ENCODE results near the gene CYBA.
"Not testable (repeated sequence)": the region's sequence is repeated elsewhere in the genome, so short reads cannot be mapped to it uniquely, and the experiment has no call there.

The CYBA gene

DNA sequence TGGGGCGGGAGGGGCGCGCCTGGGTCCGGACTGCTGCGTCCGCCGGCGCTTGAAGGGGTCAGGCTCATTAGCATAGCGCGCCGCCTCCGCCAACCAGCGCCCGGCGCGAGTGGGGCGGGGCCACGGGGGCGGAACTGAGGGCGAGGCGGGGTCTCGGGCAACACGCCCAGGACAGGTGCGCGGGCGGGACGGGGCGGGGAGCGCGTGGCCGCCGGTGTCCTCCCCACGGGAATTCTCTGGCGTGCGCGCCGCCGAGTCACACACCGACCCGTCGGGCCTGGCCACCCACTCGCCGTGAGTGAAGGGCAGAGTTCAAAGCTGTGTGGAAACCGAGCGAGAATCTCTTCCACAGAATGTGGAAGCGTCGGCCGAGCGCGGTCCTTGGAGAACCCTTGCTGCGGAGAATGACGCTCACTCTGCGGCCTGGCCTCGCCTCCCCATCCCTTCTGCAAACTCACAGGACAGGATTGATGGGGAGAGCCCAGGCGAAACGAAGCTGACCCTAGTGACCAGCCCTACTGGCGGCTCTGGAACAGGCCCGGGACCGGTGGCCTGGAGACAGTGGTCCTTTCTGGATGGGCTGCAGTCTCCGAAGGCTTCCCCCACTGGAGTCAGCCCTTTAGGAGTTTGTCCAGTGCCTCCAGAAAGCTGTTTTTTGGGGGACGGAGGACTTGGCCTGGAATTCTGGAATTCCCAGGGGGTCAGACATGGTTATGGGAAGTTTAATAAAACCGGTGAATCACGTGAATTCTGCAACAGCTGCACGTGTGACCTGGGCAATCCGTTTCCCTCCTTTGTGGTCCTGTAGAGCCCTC is 35.8 kb upstream of the CYBA start, which contains the start of gene SNAI3:
Gene SNAI3 (minus strand): TSS at position 69 of the 815 bp plus-strand sequence. CDS start 101 bp downstream, outside the sequence.
- DNase-seq (ENCODE audit: low spot score): peak; percentile 80

DNA sequence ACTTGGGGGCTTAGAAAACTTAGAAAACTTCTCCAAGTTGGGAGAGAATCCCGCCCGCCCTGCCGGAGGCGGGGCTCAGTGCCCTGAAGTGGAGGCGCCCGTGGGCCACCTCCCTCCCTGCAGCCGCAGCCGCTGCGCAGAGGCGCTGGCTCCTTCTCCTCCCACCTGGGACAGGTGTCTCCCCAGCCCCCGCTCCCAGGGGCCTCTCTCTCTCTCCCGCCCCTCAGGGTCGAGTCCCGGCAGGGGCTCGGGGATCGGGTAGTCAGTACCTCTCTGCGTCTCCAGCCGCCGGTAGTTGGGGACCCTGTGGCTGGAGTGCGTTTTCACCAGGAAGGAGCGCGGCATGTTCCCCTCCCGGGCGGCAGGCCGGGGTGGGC is 35.2 kb upstream of the CYBA start:
- DNase-seq (ENCODE audit: low spot score): no peak

DNA sequence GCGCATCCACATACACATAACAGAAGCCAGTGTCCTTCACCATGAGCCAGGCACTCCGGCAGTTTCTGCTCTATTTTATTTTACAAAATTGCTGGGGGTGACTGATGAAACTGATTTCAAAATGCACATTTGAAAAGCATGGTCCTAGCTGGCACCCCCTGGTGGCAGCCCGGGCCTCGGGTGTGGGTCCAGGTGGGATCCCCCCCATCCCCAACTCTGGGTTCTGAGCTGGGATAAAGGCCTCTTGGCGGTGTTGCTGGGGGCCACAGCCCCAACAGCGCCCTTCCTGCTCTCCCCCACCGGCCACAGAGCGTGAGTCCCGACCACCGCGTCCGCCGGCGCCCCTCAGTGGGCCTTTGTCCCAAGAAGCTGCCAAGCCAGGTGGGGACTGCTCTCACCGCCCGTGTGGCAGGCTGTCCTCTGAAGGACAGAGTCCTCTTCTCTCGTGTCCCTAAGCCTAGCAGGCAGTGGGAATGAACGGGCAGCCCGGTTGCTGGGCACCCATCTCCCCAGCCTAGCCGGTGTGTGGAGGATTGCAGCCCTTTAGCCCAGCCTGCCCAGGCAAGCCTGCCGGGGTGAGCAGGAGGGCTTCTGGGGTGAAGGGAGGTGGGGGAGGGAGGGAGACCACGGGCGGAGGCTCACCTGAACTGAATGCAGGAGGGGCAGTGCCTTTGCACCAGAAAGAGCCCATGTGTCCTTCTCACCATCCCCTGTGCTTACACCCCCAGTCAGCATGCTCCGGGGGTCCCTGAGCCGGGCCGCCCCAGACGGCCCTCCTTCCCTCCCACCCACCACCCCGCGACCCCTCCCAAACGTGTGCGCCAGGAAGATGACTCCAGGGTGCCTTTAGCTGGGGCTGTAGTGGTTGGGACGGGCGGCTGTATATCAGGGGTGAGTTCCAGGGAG is 34.6 kb upstream of the CYBA start:
- peak; percentile 56 for DNase-seq (ENCODE audit: low spot score)

DNA sequence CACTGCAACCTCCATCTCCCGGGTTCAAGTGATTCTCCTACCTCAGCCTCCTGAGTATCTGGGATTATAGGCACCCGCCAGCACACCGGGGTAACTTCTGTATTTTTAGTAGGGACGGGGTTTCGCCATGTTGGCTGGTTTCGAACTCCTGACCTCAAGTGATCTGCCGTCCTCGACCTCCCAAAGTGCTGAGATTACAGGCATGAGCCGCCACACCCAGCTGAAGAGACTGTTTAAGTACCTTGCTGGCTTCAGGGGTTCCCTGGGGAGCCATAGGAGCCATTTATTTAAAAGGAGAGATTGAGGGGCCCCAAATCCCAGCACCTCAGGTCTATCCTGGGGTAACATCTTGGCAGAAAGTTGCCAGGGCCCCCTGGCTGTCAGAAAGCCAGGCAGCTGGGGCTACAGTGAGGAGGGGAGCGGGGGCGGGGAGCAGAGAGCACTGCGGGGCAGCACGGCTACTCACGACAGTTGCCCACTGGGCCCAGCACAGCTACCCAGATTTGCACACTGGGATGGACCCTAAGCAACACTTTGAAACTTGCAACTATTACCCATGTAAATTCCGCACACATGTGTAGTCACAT is 33.8 kb upstream of the CYBA start:
- no peak for DNase-seq (ENCODE audit: low spot score)

DNA sequence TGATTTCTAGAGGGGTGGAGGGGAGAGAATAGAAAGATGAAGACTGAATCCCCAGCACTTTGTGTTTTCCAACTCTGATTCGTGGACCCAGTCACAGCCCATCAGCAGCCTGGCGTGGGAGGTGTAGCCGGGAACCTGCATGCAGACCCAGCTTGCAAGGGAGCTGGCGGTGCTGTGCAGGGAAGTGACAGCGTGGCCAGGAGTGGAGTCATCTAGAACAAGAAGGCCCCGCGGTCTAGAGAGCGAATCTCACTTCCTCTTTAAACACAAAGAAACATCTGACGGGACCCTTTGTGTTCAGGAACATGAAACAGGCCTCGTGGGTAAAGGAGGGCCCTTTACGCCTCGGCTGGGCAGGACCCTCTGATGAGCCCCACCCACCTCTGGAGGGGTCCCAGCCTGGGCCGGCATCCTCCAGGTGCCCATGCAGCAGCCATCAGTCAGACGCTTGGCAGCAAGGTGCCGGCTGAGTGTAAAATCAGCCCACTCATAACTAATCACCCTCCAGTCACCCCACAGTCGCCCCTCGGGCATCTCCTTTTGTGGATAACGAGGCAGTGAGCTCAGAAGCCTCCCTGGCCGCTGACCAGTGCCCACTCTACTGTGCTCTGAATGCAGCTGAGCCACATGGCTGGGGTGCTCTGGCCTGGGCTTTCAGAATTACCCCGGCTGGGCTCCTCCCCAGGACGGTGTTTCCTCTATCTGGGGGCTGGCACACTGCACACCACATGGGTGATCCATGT is 31.0 kb upstream of the CYBA start:
- no peak for DNase-seq (ENCODE audit: low spot score)

DNA sequence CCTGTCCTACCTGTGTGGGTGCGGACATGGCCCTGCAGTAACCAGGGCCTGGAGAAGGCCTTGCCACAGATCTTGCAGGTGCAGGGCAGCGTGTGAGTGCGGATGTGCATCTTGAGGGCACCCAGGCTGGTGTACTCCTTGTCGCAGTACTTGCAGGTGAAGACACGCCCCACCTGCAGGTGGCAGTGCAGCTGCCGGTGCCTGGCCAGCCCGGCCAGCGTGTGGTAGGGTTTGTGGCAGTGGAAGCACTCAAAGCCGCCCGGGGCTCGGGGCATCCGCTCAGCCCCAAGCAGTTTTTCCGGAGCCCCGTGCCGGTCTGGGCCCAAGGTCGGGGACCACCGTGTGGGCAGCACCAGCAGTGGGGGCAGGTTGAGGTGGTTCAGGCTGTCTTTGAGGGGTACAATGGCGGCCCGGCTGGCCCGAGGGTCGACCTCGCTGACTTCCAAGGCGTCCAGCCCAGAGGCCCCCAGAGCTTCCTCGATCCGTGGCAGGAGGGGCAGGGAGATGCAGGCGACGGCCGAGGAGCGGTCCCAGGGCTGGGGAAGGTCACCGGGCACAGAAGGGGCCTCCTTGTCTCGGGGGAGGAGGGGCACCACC is 30.3 kb upstream of the CYBA start:
- DNase-seq (ENCODE audit: low spot score): no peak

DNA sequence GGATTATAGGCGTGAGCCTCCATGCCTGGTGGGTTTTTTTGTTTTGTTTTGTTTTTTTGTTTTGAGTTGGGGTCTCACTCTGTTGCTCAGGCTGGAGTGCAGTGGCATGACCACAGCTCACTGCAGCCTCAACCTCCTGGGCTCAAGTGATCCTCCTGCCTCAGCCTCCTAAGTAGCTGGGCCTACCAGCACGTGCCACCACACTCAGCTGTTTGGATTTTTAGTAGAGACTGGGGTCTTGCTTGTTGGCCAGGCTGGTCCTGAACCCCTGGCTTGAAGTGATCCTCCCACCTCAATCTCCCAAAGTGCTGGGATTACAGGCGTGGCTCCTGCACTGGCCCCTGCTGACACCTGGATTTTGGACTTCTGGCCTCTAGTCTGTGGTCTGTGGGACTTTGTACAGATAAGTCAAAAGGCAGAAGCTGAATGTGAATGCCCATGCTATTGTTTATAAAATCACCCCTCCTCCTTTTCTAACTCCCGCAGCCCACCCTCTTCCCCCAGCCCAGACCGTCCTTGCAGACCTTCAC is 29.8 kb upstream of the CYBA start:
- DNase-seq (ENCODE audit: low spot score): no peak

DNA sequence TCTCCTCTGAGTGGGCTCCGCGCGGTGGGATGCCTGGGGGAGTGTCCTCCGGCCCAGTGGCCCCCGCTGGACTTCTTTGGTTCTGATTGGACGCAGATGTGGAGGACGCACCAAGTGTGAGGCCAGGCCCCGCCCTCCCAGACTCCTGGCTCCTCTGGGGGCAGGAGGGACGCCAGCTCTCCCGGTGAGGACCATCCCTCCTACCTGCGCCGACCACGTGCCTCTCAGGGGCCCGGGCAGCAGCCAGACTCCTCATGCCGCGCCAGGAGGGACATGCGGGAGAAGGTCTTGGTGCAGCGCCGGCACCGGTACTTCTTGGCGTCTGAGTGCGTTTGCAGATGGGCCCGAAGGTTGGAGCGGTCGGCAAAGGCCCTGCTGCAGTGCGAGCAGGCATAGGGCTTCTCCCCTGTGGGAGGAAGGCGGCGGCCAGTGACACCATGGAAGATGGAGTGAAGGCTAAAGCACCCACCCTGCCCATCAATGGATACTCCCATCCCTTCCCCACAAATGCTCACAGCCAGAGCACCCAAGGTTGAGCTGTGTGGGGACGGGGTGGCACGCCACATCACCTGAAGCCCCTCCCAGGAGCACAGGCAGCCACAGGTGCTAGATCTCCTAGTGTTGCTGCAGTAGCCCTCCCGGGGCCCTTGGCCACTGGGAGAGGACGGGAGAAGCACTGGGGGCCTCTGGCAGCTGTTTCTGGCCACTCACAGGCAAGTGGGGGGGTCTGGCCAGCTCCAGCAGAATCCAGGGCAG is 27.5 kb upstream of the CYBA start:
- no peak for DNase-seq (ENCODE audit: low spot score)

DNA sequence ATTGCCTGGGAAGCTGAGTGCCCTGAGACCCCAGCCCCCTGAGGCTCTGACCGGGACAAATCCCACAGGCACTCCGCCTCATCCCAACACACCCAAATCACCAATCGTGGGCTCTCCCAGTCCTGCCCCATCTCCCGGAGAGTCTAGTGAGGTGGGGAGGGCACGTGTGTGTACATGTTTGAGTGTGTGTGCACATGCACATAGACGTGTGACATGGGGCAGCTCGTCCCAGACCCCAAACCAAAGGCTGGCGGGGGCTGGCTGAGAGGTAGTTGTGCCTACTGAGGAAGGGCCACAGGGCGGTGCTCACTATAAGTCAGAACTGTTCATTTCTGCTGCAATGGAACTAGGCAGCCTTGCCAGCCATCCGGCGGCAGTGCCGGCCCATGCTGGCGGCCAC is 26.9 kb upstream of the CYBA start:
- DNase-seq (ENCODE audit: low spot score): no peak

DNA sequence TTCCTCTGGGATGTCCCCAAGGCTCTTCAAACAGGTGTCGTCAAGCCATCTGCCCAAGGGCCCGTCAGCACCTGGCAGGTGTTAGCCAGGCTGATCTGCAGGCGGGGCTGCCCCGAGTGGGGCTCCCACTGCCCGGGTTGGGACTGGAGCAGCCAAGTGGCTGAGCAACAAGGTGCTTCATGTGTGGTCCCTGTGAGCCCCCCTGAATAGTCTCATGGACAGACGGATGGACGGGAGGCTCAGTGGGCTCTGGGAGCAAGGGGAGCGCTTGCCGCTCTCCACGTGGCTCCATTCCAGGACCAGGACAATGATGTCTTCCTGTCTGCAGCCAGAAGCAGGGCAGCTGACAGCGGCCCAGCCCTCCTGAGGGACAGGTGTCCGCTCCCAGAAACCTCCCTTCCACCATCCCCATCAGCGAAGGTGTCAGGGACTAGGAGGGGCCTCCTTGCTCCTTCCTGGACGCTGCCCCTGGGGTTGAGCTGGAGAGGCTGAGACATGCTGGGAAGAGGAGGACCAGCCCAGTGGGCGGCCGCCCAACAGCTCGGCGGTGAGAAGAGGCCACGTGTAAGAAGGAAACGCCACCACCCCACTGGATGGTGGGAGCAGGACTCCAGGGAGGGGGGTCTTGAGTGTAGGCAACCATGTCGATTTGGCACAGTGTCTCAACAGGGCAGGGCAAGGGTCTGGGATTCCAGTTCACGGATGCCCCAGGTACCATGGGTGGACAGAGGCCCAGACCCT is 25.8 kb upstream of the CYBA start:
- no peak for DNase-seq (ENCODE audit: low spot score)

DNA sequence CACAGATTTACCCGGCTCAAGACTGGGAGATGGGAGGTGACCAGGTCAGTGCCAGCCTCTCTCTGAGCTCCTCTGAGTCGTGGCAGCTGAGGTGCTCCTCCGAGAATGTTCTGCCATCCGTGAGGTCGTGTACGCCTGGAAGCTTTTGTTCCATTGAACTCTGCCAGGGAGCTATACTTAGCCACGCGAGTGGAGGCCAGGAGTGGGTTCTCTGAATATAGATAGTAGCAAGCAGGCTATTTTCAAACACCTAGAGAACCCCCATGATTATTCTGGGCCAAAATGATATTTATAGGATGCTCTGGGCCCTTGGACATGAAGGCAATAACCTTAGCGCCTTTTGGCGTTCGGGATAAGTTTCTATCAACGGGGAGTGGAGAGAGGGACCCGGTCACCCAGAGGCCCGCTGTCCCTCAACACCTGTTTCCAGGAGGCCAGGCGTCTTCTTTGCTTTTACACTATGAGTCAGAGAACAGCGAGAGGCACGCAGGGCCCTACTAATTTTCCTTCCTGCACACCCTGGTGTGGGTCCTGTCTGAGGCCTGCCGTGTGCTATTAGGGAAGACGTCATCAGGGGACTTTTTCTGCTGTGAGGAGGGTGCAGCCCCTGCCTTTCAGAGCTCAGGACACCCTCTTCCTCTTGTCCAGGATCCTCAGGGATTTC is 23.0 kb upstream of the CYBA start:
- no peak for DNase-seq (ENCODE audit: low spot score)

DNA sequence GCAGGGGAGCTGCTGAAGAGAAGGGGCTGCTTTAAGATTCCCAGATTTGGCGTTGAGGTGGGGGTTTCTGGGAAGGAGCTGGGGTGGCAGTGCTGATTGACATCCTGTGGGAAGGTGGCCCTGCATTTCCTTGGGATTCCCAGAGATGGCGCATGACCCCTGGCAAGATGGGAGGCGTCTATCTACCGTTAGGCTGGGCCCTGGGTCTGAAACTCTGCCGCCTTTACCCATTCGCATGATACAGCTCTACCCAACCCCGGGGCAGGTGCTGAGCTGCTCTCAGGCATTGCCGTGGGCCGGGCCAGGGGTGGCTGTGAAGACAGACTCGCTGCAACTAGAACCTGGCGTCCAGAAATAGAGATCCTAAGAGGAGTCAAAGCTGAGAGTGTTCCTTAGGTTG is 21.9 kb upstream of the CYBA start:
- no peak for DNase-seq (ENCODE audit: low spot score)

DNA sequence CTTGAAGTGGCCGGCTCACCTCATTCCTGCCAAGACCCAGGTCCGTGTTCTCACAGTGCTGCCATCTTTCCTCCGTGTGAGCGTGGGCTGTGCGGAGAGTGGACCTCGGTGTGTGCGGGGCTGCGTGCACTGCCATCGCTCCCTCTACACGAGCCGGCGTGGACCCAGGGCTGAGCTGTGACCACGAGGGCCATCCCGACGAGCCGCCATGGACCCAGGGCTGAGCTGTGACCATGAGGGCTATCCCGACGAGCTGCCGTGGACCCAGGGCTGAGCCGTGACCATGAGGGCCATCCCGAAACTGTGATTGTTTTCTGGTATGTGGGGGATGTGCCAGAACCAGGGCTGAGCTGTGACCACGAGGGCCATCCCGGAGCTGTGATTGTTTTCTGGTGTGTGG is 21.0 kb upstream of the CYBA start:
- DNase-seq (ENCODE audit: low spot score): no peak

DNA sequence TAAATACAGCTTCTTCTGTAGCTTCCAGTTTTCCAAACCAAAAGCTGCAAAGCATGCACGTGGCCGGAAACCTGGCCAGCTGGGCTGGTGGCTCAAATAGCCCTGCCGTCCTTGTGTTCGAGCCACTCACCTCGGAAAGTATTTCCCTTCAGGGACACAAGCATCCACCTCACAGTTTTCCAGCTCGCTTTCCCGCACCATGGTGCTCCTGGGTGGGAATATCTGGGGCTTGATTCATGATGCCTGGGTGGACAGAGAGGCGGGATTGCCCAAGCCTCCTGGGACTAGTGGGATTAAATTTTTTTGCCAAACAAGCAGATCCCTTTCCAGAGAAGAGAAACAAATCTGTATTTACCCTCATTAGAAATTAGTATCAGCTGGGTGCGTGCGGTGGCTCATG is 19.1 kb upstream of the CYBA start:
- no peak for DNase-seq (ENCODE audit: low spot score)

DNA sequence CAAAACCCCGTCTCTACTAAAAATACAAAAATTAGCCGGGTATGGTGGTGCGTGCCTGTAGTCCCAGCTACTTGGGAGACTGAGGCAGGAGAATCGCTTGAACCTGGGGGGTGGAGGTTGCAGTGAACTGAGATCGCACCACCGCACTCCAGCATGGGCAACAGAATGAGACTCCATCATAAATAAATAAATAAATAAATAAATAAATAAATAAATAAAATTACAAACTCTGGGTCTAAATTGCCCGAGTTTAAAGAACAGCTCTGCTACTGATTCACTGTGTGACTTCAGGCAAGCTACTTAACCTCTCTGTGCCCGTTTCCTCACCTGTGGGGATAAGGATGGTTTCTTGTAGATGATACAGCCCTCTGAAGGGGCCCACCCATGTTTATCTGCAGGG is 18.6 kb upstream of the CYBA start:
- not testable (repeated sequence) for DNase-seq (ENCODE audit: low spot score)

DNA sequence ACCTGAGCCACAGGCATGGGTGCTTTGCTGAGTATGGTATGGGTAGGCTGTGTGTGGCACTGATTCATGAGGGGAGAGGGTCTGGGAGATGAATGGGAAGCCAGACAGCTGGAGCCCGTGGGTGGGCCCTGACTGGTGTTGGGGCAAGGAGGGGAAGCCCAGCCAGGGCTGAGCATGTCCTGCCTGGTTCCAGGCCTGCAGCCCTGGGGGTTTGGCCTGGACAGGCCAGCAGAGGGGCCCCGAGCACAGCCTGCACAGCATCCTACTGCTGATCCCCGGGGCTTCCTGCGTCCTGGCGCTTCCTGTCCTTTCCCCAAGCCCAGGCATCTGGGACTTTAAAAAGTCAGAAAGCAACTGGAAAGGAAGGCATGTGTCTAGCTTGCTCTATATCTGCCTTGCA is 16.6 kb upstream of the CYBA start:
- DNase-seq (ENCODE audit: low spot score): no peak

DNA sequence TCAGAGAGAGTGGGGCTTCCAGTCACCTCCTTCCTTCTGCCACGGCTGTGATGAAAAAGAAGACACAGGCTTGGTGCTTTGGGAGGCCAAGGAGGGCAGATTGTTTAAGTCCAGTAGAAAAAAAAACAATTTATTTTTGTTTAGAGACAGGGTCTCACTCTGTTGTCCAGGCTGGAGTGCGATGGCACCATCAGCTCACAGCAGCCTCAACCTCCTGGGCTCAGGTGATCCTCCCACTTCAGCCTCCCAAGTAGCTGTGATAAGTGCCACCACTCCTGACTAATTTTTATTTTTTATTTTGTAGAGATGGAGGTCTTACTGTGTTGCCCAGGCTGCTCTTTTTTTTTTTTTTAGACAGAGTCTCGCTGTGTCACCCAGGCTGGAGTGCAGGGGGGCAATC is 14.7 kb upstream of the CYBA start:
- no peak for DNase-seq (ENCODE audit: low spot score)

DNA sequence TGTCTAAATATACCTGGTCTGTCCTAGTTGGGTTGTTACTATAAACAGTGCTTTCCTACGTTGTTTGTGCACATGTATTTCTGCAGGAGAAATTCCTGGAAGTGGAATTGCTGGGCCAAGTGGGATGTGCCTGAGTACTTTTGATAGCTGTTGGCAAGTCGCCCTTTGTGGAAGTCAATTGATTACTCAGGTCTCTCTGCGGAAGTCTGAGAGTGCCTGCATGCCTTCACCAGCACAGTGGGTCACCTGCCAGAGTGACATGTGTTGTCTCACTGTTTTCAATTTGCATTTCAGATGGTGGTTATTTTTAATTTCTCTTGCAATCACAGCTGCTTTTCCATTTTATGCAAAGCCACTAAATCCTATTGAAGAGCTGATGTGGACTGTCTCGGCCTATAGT is 14.3 kb upstream of the CYBA start:
- DNase-seq (ENCODE audit: low spot score): no peak

DNA sequence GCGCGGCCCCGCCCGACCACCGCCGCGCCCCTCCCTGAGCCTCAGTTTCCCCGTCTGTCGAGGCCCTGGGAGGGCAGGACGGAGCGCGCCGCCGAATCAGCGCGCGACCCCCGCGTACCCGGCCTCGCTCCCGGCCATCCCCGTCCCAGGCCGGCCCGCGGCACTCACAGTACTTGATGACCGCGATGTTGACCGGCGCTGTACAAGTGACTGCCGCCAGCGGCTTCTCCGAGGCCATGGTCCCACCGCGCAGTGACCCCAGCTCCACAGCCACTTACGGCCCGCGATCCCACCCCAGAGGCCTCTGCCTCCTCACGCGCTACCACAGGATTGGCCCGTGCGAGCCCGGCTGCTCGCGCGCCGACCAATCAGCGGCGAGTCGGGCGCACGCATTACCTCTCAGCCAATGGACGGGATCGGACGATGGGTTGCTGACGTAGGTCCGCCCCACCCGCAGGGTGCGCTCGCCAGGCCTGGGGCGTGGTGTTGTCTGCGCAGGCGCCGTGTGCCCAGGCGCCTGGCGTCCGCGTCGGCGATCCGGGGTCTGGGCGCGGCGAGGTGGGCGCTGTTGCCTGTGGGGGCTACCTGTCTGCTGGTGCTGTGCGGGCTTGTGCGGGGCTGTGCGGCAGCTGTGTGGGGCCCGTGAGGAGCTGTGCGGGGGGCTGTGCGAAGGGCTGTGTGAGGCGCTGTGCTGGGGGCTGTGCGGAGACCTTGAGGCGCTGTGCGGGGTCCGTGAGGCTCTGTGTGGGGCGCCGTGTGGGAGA is 12.2 kb upstream of the CYBA start, which contains the start of gene MVD:
Gene MVD (minus strand): TSS at position 249 of the 764 bp plus-strand sequence. CDS start 11 bp downstream, at position 238.
- DNase-seq (ENCODE audit: low spot score): peak; percentile 98
